T-helper 1 cell treated with Interleukin-12 subunit alpha and Interleukin-12 subunit beta and Interleukin-4 antibody, amounts not matched to agents 30 ng/mL and 1 ng/mL, for 36 hours (primary cell): ENCODE measurements around the gene TBC1D17. TPM values are rescaled to one million over a fixed set of nuclear protein-coding genes. Genes with fewer than 3 reads are reported as not detected.

ENCODE experiments used
- intact Hi-C: fragments of 100-400 bp; cut with micrococcal nuclease; formaldehyde crosslinking; loops from one replicate; pipeline ENCODE4 v1.15.1; 2024
- total RNA-seq: library from RNA; stranded (reverse); gene quantifications from 2 replicates; pipeline ENCODE4 v1.2.3, GENCODE V29; 2022

The TBC1D17 gene
- total RNA-seq, 1 donor from 2014 or later: 41.2 TPM

DNA sequence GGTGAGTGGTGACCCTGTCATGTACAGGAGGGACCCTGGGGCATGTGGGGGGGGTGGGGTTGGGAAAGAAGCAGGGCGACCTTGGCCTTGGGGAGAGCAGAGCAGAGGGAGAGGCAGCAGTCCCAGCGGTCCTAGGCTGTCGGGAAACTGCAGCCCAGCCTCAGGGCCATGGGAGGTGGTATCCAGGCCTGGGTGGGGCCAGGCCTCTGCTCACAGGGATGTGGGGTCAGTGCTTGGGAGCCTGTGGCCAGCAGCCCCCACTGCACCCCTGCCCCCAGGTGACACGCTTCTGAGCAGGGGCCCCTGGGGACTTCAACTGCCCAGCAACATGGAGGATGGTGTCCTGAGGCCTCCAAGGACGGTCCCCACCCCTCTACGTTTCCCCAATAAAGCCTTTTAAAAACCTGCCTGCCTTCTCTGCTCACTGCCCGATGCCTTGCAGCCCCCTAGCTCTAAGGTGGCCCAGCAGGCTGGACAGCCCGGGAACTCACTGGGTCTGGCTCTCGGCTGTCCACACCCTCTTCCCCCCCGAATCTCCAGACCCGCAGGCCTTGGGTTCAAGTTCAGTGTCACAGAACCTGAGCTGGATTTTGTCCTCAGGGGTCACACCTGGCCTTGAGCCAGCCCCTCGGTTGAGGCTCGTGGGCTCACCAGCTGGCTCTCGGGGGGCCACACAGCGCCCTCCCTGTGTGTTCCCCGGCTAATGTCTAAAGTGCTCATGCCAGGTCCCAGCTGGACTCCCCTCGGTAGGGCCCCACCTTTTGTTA lies 17.0 kb upstream of the TBC1D17 start:
- intact Hi-C loops: no loop called here

DNA sequence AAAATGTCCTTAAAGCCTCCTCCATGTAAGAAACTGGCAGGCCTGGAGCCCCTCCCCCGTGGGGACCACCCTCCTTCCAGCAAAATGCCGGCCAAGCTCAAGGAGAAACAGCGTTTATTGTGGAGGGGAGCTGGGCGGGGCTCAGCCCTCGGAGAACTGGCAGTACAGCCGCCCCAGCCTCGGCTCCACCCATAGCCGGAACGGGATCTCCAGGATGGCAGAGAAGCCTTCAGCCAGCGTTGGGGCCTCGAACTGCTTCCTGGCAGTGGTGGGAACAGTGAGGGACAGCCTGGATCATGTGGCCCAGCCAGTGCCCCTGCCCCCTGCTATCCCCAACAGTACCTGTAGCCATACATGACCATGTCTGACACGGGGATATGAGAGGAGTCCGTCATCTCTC lies 16.4 kb upstream of the TBC1D17 start:
- intact Hi-C loops: no loop called here

DNA sequence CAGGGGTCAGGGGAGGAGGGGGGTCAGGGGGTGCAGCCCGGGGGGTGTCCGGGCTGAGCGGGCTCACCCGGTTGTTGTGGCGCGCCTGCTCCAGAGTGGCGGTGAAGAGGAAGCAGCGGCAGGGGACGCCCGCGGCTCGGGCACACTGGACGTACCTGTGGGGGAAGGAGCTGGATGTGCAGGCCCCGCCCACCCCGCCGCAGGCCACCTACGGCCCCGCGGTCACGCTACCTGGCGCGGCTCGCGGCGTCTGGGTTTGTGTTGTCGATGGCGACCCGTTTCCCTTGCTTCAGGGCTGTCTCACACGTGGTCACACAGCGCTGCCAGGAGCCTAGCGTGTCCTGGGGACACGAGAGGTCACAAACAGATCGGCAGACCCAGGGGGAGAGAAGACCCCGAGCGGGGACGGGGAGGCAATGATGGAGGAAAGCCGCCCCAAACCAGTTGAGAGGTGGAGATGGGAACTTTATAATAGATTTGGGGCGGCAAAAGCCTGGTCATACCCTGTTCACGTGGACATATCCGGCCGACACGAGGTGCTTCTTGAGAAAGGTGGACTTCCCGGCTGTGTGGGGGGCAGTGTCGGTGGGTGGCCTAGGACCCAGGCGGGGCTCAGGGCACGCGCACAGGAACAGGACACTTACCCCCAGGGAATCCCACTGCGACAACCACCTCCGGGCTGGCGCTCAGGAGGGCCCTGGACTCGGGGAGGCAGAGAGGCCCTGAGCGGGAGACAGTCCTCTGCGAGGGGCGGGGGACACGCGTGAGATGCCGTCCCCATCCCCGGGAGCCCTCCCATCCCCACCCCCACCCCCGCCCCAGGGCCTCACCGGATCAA lies 15.7 kb upstream of the TBC1D17 start:
- intact Hi-C loops: no loop called here

DNA sequence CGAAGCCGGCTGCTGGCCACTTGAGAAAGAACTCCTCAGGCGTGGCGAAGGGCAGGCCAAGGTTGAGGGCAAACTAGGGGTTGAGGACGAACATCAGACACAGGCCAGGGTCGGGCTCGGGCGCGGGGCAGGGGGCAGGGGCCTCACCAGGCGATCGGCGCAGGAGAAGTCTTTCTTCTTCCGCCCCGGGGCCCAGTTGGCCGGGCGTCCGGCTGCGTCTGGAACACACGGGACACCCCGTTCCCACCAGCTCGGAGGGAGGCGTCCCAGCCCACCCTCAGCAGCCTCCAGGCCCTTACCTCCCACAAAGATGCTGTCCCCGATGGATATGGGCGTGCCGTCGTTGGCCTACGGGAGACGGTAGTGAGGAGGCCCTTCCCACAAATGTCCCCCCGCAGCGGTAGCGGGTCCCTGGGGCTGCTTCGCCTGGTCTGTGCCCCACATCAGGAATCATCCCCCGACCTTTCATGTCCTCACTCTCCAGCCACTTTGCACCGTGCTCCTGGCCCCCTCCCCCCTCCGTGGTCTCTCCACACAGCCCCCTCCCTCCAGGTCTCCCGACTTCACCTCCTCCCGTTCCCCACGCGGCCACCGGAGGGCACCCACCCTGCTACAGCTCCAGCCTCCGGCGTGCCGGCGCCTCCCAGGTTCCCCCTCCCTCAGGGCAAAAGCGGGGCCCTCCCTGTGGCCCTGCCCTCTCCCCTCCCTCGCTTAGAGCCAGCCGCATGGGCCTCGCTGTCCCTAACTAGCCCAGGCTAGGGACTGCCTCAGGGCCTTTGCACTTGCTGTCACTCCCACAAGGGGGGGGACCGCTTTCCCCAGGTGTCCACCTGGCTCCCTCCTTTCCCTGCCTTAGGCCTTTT lies 14.9 kb upstream of the TBC1D17 start:
- intact Hi-C loops: no loop called here

DNA sequence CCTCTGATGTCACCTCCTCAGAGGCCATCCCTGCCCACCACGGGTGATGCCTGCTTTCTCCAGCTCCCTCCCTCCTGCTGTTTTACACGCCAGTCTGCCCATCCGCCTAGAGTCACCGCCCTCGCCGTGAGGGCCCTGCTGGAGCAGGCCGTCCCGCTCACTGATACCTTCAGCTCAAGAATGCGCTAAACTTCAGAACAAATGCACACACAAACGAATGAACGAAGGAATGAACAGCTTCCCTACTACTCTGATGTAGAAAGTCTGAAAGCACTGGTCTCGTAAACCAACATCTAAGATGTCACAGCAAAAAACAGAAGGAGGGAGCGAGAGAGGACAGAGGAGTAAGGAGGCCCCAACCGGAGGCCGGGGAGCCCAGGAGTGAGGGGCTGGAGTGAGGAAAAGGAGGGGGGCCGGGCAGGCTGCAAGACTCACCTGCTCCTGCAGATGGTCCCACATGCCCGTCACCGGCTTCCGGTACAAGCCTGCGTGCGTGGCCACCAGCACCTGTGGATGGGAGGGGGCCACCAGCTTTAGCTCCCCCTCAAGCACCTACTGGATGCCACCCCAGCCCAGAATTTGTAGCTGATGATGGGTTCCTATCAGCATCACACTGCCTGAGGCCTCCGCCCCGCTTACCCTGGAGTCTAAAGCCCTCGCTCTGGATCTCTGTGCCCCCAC lies 14.1 kb upstream of the TBC1D17 start:
- intact Hi-C loops: no loop called here

DNA sequence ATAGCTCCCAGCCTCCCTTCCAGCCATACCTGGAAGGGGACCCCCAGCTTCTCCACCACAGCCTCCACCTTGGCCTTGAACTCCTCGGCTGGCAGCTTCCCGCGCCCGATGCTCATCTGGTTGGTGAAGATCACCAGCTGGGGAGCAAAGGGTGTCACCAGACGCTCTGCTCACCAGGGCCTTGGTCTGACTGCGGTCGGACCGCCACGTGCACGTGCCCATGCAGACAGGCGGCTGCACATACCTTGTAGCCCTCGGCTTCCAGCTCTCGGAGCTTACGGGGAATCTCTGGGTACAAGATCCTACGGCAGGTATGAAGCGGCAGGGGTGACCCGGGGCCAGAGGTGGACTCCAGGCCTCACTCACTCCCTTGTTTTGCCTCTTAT lies 13.6 kb upstream of the TBC1D17 start:
- intact Hi-C loops: no loop called here

DNA sequence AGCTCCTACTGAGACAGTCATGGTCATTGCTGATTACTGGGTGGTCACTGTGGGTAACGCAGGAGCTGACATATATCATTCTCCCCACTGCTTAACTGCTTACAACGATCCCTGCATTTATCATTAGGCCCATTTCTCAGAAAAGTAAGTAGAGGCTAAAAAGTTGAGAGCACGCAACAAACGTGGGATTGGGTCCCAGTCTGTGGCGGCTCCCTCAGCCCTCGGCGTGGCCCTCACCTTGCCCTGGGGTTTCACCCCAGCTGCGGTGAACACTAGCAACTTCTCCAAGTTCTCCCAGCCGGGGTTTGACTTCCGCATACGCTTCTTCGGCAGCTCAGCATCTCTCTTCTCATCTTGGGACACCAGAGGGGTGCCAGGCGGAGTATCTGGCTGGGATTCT lies 12.6 kb upstream of the TBC1D17 start:
- intact Hi-C loops: loop anchor here (5.0 kb wide), 4 partner anchors 462 to 1618 kb away; partner anchors contain the start of genes KCNC3 and SNRNP70

DNA sequence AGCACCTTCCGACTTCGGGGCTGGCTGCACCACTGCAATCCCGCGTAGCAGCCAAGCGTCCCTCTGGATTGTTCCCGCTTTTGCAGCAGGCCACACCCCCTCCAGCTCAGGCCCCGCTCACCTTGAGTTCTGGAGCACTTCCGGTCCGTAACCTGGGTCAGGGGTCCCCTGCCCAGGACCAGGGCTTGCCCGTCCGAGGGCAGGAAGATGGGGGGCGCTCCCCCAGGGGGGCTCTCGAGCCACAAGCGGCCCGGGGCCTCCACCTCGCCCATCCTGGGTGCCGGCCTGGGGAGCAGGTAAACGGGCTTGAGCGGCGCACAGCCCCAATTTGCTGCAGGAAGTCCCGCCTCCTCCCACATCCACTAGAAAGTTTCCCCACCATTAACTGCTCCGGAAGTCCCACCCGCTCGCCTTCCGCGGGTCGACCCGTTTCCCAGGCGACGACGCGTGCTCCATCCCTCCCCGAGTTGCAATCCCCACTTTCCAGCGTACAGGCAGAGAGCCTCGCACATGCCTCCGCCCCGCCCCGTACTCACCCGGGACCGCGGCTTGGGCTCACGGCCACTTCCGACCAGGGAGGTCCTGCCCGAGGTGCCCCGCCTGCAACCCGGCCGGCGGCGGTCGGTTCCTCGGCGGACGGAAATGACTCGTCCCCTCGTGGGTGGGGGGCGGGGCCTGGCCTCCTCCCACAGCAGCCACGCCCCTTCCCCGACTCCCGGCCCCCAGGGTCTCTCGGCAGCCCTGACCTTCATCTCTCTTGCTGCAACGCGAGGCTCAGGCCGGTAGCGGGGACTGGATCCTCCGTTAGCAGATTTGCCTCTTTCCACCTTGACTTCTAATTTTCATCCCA lies 10.3 kb upstream of the TBC1D17 start, which contains the start of gene PNKP:
PNKP (minus strand) TSS at position 644 of the 850 bp plus-strand sequence; CDS start at position 272, 372 bp downstream.
- intact Hi-C loops: loop anchor here (1.0 to 5.0 kb wide), 7 partner anchors 23 to 1620 kb away; partner anchors contain the start of genes FUZ, KCNC3, RRAS and SNRNP70

DNA sequence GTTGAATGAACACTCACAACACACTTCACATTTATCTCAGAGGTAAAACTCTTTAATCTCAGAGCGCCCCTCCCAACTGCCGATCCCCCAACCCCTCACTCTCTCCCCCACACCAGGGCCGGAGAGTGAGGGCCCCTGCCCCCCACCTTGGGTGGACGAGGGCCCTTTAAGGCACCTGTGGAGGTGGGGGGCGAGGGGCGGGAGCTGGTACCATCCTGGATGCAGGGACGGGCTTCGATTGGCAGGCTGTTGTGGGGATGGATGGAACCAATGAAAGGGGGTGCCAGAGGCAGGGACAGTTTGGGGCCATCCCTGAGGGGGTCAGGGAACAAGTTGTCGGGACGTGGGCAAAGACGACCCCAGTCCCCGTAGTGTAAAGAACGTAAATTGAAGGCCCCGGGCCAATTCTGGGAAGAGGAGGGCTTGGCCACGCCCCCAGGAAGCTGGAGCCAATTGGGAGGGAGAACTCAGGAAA lies 8.5 kb upstream of the TBC1D17 start:
- intact Hi-C loops: loop anchor here (1.0 to 5.0 kb wide), 15 partner anchors 8 to 1622 kb away; partner anchors contain the start of genes AKT1S1, KCNC3, MED25 and NR1H2

DNA sequence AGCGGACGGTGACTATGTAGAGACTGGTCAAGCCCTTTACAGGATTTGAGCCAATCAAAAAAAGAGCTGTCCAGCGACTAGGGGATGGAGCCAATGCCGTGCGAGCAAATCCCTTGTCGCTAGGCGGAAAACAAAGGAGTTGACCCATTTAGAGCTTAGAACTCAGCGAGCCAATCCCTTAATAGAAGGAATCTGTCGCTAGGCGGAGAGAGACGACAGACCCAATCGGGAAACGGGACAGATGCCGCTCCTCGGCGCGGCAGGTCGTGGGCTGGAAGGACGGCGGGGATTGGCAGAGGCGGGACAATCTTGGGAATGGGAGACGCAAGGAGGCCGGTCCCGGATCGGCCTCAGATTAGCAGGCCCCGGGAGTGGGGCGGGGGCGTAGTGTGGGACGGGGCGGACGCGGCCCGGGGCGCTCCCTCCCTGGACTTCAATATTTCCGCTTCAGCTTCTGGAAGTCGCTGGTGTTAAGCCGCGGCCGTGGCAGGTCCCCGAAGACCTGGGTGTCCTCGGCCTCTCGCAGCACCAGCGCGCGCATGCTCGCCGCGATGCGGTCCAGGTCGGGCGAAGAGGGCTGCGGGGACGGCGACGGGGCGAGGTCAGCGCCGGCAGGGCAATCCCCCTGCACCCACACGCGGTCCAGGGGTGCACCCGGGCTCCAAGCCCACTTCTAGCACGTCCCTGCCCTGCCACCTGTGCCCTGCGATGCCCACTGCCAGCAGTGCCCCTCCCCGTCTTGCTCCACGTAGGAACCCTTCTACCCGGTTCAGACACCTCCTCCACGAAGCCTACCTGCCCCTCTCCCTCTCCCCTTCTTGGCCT lies 7.8 kb upstream of the TBC1D17 start:
- intact Hi-C loops: loop anchor here (1.0 to 10.0 kb wide), 16 partner anchors 8 to 1622 kb away; partner anchors contain the start of genes AKT1S1, KCNC3, MED25 and NR1H2

DNA sequence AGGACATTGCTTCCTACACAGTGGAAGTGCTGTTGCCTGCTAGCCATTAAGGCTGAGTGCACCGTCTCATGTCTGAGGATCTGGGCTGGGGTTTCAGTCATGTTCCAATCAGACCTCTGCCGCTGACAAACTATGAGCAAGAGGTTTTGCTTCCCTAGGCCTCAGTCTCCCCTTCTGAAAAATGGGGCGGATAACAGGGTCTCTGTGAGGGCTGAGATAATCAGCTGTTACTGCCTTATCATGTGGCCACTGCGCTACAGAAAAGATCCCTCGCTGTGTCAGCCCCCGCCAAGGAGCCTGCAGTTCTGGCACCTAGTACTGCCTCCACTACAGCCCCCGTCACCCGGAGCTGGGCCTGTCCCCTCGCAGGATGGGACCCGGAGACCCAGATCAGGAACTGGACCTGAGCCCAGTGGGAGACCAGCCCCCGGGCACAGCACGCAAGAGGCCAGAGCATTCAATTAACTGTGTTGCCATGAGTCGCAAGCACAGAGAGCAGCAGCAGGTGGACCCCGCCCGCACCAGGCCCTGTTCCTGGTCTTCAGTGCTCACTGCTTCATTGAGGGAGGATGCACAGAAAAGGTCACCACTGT lies 7.1 kb upstream of the TBC1D17 start:
- intact Hi-C loops: loop anchor here (10.0 kb wide), 1 partner anchor 934 kb away; no protein-coding TSS in a partner anchor

DNA sequence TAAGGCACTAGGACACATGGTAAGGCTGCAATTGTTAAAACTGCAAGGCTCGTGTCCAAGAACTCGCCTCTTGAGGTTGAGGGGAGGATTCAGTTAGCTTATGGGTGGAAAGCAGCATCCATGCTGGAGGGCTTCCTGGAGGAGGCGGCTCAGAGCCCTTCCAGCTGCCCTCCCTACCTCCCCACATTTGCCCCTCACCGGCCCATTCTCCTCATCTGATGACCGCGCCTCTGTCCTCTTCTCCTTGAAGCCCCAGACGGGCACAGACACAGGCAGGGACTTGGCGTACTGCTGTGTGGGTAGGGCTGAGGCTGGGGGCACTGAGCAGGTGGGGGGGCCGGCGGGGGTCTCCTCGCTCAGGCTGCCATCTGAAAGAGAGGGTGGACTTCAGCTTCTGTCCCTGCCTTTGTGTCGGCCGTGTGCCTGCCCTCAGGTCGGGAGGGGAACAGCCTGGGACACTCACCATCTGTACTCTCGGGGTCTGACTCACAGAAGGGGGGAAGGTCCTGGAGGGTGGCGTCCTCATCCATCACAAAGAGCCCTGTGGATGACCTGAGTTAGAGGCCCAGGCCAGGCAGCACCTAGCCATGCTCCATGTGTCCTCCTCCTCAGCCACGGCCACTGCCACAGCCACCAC lies 6.0 kb upstream of the TBC1D17 start:
- intact Hi-C loops: loop anchor here (10.0 kb wide), 1 partner anchor 933 kb away; no protein-coding TSS in a partner anchor

DNA sequence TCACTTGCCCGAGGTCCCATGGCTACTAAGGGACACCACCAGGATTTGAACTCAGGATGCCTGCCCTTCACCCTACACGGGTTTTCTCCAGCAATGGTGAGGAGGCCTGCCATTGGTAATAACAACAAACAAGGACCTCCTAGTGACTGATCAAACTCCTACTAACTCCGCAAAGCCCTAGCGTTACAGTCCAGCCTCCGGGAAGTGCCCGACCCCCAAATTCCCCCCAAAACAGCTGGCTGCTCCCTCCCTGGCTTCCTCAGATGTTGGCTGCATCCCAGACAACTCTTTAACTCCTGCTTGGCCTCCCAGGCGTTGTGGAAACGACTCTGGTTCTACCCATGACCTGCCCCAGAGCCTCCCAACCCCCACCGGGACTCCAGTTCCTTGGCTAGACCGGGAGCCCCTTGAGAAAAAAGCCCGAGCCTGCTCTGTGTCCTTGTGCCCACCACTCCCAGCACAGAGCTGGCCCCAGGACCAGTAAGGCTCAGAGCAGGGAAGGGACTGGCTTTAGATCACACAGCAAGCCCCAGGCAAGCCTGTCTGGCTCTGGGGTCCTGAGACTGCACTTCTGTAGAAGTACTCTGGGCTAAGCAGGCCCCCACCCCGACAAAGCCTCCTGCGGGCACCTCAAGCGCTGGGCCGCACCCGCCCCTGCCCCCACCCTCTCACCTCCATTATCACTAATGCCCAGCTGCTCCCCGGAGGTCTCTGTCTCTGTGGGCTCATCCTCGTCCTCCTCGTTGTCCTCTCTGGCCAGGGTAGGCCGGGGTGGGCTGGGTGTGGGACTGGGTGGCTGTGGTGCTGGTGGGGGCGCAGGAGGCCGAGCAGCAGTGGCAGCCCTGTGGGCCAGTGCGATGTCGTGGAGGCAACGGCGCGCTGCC lies 5.0 kb upstream of the TBC1D17 start:
- intact Hi-C loops: loop anchor here (10.0 kb wide), 1 partner anchor 932 kb away; no protein-coding TSS in a partner anchor

DNA sequence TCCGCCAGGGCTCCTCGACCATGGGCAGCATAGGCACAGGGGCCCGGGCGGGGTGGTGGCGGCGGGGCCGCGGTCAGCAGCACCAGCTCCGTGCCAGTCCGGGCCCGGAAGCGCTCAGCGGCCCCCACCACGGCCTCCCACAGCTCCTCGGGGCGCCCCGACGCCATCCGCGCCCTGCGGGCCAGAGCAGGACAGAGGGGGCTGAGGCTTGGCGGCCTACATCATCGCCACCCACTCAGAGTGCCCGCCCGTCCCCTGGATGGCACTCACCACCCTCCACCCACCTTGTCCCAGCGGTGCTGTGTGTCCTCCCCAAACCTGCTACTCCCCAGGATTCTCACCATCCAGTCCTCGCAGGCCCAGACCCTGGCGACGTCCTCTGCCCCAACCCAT lies 4.4 kb upstream of the TBC1D17 start:
- intact Hi-C loops: loop anchor here (10.0 kb wide), 1 partner anchor 932 kb away; no protein-coding TSS in a partner anchor

DNA sequence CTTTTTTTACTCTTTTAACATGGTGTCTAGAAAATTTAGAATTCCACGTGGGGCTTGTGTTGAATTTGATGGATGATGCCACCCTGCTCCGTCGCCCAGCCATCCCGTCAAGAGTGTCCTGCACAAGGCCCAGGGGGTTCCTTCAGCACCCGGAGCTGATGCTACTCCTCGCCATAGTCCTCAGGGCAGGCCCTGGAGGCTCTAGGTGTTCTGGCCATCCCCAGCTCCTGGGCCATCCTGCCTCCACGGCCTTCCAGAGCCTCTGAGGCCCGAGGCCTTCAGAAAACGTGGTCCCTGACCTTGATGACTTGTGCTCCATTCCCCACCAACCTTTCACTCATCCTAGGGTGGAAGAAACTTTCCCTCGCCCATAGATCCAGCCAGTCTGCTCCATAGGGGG lies 3.7 kb upstream of the TBC1D17 start:
- intact Hi-C loops: loop anchor here (10.0 kb wide), 1 partner anchor 931 kb away; no protein-coding TSS in a partner anchor

DNA sequence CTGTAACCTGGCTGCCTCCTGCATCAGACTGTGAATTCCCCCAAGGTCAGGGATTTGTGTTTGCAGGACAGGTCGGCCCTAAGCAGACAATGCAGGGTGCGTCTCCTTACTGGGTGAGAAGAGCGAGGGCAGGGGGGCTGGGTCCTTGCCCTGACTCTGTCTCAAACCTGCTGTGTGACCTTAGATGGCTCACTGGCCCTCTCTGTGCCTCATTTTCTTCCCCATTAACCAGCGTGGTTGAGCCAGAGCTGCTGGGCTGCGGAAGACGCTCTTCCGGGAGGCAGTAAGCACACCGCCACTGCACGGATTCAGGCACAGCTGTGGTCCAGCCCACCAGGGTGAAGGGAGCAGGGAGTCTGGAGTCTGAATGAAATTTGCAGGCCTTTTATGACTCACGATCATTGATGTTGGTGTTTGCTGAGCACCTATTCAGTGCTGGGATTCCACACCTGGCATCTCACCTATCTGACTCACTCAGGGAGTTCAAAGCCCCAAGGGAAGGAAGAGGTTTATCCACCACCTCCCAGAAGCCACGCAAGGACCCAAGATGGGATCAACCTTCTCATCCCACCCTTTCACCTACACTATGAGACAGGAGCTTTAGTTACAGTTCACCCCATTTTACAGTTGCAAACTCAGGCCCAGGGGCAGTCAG lies 2.9 kb upstream of the TBC1D17 start:
- intact Hi-C loops: loop anchor here (5.0 to 10.0 kb wide), 2 partner anchors 930 to 1382 kb away; no protein-coding TSS in a partner anchor
